Progenitor cell of endocrine pancreas (in vitro differentiated cells): ENCODE results near the gene ZFP28. TPM values are rescaled to one million over a fixed set of nuclear protein-coding genes. Genes with fewer than 3 reads are reported as not detected.

ENCODE experiments used
- DNase-seq: peaks from one replicate; pipeline ENCODE4 v3.0.0; 2021; ENCODE audit warnings: low spot score; ENCODE audit not compliant: unreplicated experiment
- H3K27ac Mint-ChIP-seq: 2 replicates; pipeline ENCODE4 v1.8.0; 2021; ENCODE audit warnings: mild to moderate bottlenecking, moderate library complexity, mixed read lengths
- H3K27me3 Mint-ChIP-seq: 2 replicates; pipeline ENCODE4 v1.8.0; 2021; ENCODE audit warnings: mixed read lengths
- H3K36me3 Mint-ChIP-seq: 2 replicates; pipeline ENCODE4 v1.8.0; 2022; ENCODE audit warnings: mixed read lengths; ENCODE audit not compliant: insufficient read depth
- H3K4me1 Mint-ChIP-seq: 2 replicates; pipeline ENCODE4 v1.8.0; 2021; ENCODE audit warnings: low read depth, mixed read lengths
- H3K4me3 Mint-ChIP-seq: 2 replicates; pipeline ENCODE4 v1.8.0; 2021; ENCODE audit warnings: low read depth, mild to moderate bottlenecking, moderate library complexity, mixed read lengths
- H3K9me3 Mint-ChIP-seq: 2 replicates; pipeline ENCODE4 v1.8.0; 2021; ENCODE audit warnings: low read depth, mixed read lengths
- total RNA-seq: library from RNA; stranded (reverse); gene quantifications from 2 replicates; pipeline ENCODE4 v1.2.1, GENCODE V29; 2021
- TF ChIP-seq, protein P1 (sequence below): fragments of 200-600 bp; sonication (generic); IDR thresholded peaks from one replicate; pipeline ENCODE4 v1.5.0; 2021; ENCODE audit warnings: antibody characterized with exemption, mild to moderate bottlenecking; ENCODE audit not compliant: unreplicated experiment

ZFP28 gene
- total RNA-seq, 1 donor from 2014 or later: 12.9 TPM

GRCh38 chr19:56554272-56554869 lies 15.6 kb downstream of the ZFP28 start:
- H3K9me3 Mint-ChIP-seq: peaks cover 64% of the 10 kb centered on the region
- TF ChIP-seq, protein P1, sequence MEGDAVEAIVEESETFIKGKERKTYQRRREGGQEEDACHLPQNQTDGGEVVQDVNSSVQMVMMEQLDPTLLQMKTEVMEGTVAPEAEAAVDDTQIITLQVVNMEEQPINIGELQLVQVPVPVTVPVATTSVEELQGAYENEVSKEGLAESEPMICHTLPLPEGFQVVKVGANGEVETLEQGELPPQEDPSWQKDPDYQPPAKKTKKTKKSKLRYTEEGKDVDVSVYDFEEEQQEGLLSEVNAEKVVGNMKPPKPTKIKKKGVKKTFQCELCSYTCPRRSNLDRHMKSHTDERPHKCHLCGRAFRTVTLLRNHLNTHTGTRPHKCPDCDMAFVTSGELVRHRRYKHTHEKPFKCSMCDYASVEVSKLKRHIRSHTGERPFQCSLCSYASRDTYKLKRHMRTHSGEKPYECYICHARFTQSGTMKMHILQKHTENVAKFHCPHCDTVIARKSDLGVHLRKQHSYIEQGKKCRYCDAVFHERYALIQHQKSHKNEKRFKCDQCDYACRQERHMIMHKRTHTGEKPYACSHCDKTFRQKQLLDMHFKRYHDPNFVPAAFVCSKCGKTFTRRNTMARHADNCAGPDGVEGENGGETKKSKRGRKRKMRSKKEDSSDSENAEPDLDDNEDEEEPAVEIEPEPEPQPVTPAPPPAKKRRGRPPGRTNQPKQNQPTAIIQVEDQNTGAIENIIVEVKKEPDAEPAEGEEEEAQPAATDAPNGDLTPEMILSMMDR: no peak
- no peaks in the 10 kb centered on the region for H3K4me1 Mint-ChIP-seq
- no peaks in the 10 kb centered on the region for H3K27me3 Mint-ChIP-seq
- H3K27ac Mint-ChIP-seq: no peak overlapping the region
- no peak for DNase-seq
- H3K4me3 Mint-ChIP-seq: no peak overlapping the region
- peaks cover 67% of the 10 kb centered on the region for H3K36me3 Mint-ChIP-seq

GRCh38 chr19:56562766-56563165 lies 24.0 kb downstream of the ZFP28 start:
- DNase-seq: no peak
- no peaks in the 10 kb centered on the region for H3K27me3 Mint-ChIP-seq
- H3K27ac Mint-ChIP-seq: no peak overlapping the region
- TF ChIP-seq, protein P1: no peak
- no peaks in the 10 kb centered on the region for H3K4me1 Mint-ChIP-seq
- no peak overlapping the region for H3K4me3 Mint-ChIP-seq
- H3K36me3 Mint-ChIP-seq: peaks cover 52% of the 10 kb centered on the region
- peaks cover 61% of the 10 kb centered on the region for H3K9me3 Mint-ChIP-seq

- peak overlapping the region; percentile 99 for H3K4me3 Mint-ChIP-seq
- peak; percentile 25 for DNase-seq
- TF ChIP-seq, protein P1: no peak
- H3K9me3 Mint-ChIP-seq: peaks cover 49% of the 10 kb centered on the region
- H3K4me1 Mint-ChIP-seq: no peaks in the 10 kb centered on the region
- peak overlapping the region; percentile 96 for H3K27ac Mint-ChIP-seq
- peaks cover 59% of the 10 kb centered on the region for H3K36me3 Mint-ChIP-seq
- no peaks in the 10 kb centered on the region for H3K27me3 Mint-ChIP-seq
Observed at GRCh38 chr19:56566904-56567273, 28.1 kb downstream of the ZFP28 start.

DNA sequence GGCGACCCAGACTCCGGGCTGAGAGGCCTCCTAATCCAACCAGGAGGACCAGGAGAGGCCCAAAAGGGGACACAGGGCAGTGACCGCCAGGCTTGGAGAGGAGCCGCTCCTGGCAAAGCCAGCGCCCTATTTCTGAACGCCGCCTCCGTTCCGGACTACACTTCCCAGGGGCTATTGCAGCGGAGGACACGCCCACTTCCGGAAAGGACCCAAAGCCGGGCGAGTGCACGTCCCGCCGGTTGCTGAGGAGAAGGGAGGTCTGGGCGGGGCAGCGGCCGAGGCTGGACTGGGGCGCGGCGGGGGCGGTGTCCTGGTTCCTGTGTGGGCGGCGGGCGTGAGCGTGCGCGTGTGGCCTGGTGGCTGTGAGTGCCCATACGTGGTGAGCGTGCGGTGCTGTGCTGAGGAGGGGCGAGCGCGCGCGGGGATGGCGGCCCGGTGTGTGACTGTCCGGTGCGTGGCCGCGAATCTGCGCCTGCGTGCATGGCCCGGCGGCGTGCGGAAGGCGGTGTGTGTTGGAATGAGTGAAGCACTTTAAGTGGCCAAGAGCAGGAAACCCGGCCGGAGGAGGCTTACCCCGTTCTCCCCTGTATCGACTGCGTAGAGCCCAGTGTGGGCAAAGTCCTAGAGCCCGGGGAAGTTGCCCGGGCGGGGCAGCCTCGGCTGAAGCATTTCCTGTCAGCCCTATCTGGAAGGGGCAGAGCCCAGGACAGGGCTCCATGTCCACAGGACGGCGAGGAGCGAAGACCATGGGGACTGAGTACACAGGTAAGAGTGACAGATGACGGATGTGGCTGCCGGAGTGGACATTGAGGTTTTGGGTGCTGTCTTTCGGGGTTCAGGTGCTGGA lies 28.7 kb downstream of the ZFP28 start, which contains the start of gene ZNF470:
TSS of gene ZNF470 (plus strand) at position 195 of the 847 bp plus-strand sequence. CDS start 2,844 bp downstream, outside the sequence.
- Mint-ChIP-seq H3K27me3 (no peaks in the 10 kb centered on the region), H3K9me3 (peaks cover 47% of the 10 kb centered on the region), H3K4me1 (no peaks in the 10 kb centered on the region), H3K36me3 (peaks cover 61% of the 10 kb centered on the region), H3K4me3 (peak within 1 kb of the TSS; percentile 99), H3K27ac (peak within 1 kb of the TSS; percentile 96)
- peak; percentile 78 for DNase-seq
- TF ChIP-seq, protein P1: no peak

DNA sequence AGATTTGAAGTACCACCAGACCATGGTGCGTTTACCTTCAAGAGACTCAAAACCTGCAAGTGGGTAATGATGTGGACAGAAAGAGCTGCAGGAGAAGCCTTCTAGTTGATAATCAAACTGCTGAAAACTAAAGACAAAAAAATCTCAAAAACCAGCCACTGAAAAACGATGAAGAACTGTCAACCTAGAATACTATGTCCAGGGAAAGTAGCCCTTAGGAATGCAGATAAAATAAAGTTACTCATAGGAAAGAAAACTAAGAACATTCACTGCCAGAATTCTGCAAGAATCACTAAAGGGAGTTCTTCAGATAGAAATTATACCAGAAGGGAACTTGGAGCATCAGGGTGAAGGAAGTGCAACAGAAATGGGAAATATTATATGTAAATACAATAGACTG lies 33.8 kb downstream of the ZFP28 start:
- Mint-ChIP-seq H3K4me1 (no peaks in the 10 kb centered on the region), H3K36me3 (peaks cover 84% of the 10 kb centered on the region), H3K9me3 (peaks cover 64% of the 10 kb centered on the region), H3K27me3 (no peaks in the 10 kb centered on the region), H3K27ac (no peak overlapping the region), H3K4me3 (no peak overlapping the region)
- DNase-seq: no peak
- TF ChIP-seq, protein P1: no peak
